ENCODE results near the gene PTPRN. TPM values are rescaled to one million over a fixed set of nuclear protein-coding genes. Genes with fewer than 3 reads are reported as not detected.

The PTPRN gene
- total and polyA plus RNA-seq, 2 of the 8 experiments (the other 6 are each of a cell fraction or from before 2014, with no cell fraction given): 5.4 to 8.2 TPM

DNA sequence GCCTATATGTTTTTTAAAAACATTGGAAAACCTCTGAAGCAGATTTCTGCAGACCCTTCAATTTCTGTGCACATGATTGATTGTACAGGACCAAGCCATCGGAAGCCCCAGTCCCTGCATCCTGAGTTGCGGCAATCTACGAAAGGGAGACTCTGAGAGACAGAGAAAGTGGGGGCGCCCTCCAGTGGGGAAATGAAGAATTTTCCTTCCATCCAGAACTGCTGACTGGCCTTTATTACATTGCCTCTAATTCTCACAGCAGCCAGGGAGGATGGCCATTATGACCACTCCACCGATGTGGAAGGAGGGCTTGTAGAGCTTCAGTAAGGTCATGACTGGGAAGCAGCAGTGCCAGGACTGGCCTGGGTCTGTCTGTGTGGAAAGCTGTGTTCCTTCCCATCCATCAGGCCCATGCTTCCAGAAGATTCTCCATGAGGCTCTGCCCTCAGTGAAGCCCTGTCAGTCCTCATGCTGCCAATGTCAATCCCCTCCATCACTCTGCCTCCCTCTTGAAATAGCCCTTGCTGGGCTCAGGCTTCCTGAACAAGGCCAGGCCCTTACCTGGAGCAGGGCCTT is 43.3 kb upstream of the PTPRN start:
- Histone ChIP-seq H3K9me3 (ENCODE audit: insufficient read depth in 2 of 2, low read depth in 1 of 2, low read length in 1 of 2) (no peaks in the 10 kb centered on the region), H3K79me2 (ENCODE audit: control insufficient read depth in 1 of 2, insufficient read depth in 2 of 2, low read length in 2 of 2) (no peaks in the 10 kb centered on the region), H3K4me1 (replicated peaks in 1 of 4; ENCODE audit: control insufficient read depth in 3 of 4, insufficient read depth in 4 of 4, low read length in 3 of 4) (peaks cover 0 to 3% (median 0%) of the 10 kb centered on the region in 4 experiments; a peak in 1 of 7 replicates), H2AK5ac (ENCODE audit: low read depth, low read length) (no peak overlapping the region), H3K23me2 (ENCODE audit: low read depth, low read length) (no peaks in the 10 kb centered on the region), H3K4me3 (ENCODE audit: extremely low read depth in 1 of 4, insufficient read depth in 2 of 4, low read depth in 3 of 4, low read length in 4 of 4) (no peak overlapping the region), H4K91ac (replicated peaks; ENCODE audit: insufficient read length, low read length) (no peak overlapping the region), H2BK120ac (replicated peaks; ENCODE audit: low read depth, low read length) (no peak overlapping the region), H2BK15ac (ENCODE audit: low read length) (no peak overlapping the region), H2BK12ac (ENCODE audit: low read depth, low read length) (no peak overlapping the region), H2BK20ac (ENCODE audit: low read length) (no peak overlapping the region), H3K18ac (ENCODE audit: extremely low read depth, low read length) (no peak overlapping the region; the same call in 1 of the 2 replicates), H3K27me3 (replicated peaks in 1 of 4; ENCODE audit: control insufficient read depth in 3 of 4, extremely low read depth in 1 of 4, insufficient read depth in 3 of 4, low read length in 3 of 4) (peaks cover 4 to 13% (median 8%) of the 10 kb centered on the region in 4 experiments), H3K79me1 (ENCODE audit: low read depth, low read length) (no peaks in the 10 kb centered on the region), H3K4ac (replicated peaks; ENCODE audit: insufficient read length, low read depth, low read length) (no peak overlapping the region), H3K23ac (ENCODE audit: insufficient read length) (no peak overlapping the region), H4K20me1 (replicated peaks in 1 of 2; ENCODE audit: control insufficient read depth in 1 of 2, insufficient read depth in 2 of 2, low read length in 2 of 2) (no peaks in the 10 kb centered on the region), H4K5ac (ENCODE audit: insufficient read length, low read depth, low read length) (no peak overlapping the region), H2BK5ac (ENCODE audit: low read depth, low read length) (no peak overlapping the region), H3K9ac (replicated peaks in 1 of 4; ENCODE audit: extremely low read depth in 1 of 4, low read depth in 3 of 4, low read length in 3 of 4) (no peak overlapping the region), H4K8ac (ENCODE audit: extremely low read depth, insufficient read depth, low read length) (no peak overlapping the region), H2AFZ (ENCODE audit: low read length) (no peak overlapping the region), H3K4me2 (ENCODE audit: insufficient read depth in 1 of 2, low read depth in 2 of 2, low read length in 2 of 2) (no peak overlapping the region), H3K36me3 (ENCODE audit: control insufficient read depth in 2 of 4, insufficient read depth in 4 of 4, low read length in 3 of 4) (no peaks in the 10 kb centered on the region), H3K27ac (ENCODE audit: low read depth, low read length) (no peak overlapping the region), H3K56ac (replicated peaks; ENCODE audit: insufficient read length, low read depth, low read length) (no peak overlapping the region), H3K14ac (ENCODE audit: insufficient read length) (no peak overlapping the region)
- WGBS, 2 experiments (ENCODE audit: extremely low coverage in 1 of 2, insufficient coverage in 1 of 2, insufficient read length in 1 of 2, insufficient replicate concordance in 2 of 2, low coverage in 1 of 2, low lambda C conversion rate in 2 of 2, missing lambda C conversion rate in 1 of 2): 49% methylated on average over 5 of the region's 5 CpGs; no CpG with 5 or more reads in 1 of the 2 experiments
- FAIRE-seq: peak; percentile 81
- TF ChIP-seq CHD1 (IDR thresholded peaks at IDR 0.05; ENCODE audit: low read depth, low read length) (no peak), MAFK (IDR thresholded peaks at IDR 0.05; ENCODE audit: low read depth, low read length) (peak; percentile 96), GABPA (IDR thresholded peaks at IDR 0.05; ENCODE audit: borderline replicate concordance, insufficient read depth, low read length) (peak; percentile 23; the same call in 1 of the 2 replicates), BACH1 (IDR thresholded peaks at IDR 0.05; ENCODE audit: low read length) (0 out of 2 replicates have a peak, but pooled peaks have one; percentile 39), RAD21 (IDR thresholded peaks at IDR 0.05 in 1 of 2, conservative IDR thresholded peaks at IDR 0.05 in 1 of 2; ENCODE audit: low read depth in 2 of 2, low read length in 2 of 2) (peak; percentile 74 to 77)
- TF ChIP-seq, protein P1, sequence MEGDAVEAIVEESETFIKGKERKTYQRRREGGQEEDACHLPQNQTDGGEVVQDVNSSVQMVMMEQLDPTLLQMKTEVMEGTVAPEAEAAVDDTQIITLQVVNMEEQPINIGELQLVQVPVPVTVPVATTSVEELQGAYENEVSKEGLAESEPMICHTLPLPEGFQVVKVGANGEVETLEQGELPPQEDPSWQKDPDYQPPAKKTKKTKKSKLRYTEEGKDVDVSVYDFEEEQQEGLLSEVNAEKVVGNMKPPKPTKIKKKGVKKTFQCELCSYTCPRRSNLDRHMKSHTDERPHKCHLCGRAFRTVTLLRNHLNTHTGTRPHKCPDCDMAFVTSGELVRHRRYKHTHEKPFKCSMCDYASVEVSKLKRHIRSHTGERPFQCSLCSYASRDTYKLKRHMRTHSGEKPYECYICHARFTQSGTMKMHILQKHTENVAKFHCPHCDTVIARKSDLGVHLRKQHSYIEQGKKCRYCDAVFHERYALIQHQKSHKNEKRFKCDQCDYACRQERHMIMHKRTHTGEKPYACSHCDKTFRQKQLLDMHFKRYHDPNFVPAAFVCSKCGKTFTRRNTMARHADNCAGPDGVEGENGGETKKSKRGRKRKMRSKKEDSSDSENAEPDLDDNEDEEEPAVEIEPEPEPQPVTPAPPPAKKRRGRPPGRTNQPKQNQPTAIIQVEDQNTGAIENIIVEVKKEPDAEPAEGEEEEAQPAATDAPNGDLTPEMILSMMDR (IDR thresholded peaks at IDR 0.05; ENCODE audit: control extremely low read depth in 1 of 3, insufficient read depth in 1 of 3, low read depth in 1 of 3, low read length in 3 of 3): peak; percentile 59 to 85 (median 81)
- ChIA-PET POLR2A (ENCODE audit: partially characterized antibody) (no interaction called here), CTCF (ENCODE audit: partially characterized antibody) (interaction anchor here (0.6 to 8.0 kb wide), 32 partner anchors 8 to 272 kb away, joined by 3 to 91 read pairs (median 5); partner anchors contain the start of genes DNAJB2, GLB1L, RESP18 and STK16)
- DNase-seq (ENCODE audit: low read depth in 1 of 2, low spot score in 2 of 2): peak; percentile 43 to 94
